Ovary (tissue), 9 donors: Measurements from ENCODE around the gene STOM. TPM values are rescaled to one million over a fixed set of nuclear protein-coding genes. Genes with fewer than 3 reads are reported as not detected.
A peak's percentile ranks its signal among the peaks of the same experiment; 100 is the strongest.

Source experiments
- DNase-seq, 5 donors: peaks; one replicate each; pipeline ENCODE4 v3.0.0-alpha.2; 2019 to 2020
- H3K27ac ChIP-seq, 2 donors: fragments of 200-600 bp; one replicate each; pipeline versions ENCODE4 v1.5.1 to v1.8.0; 2019 to 2022
- H3K27me3 ChIP-seq: fragments of 200-600 bp; one replicate; pipeline ENCODE4 v1.8.0; 2022
- H3K36me3 ChIP-seq: fragments of 200-600 bp; sonication (generic); one replicate; pipeline ENCODE4 v1.5.1; 2019
- H3K4me1 ChIP-seq: one replicate; pipeline ENCODE4 v1.8.1; 2013; ENCODE audit warnings: mild to moderate bottlenecking, moderate library complexity; ENCODE audit not compliant: insufficient read depth
- H3K4me3 ChIP-seq: fragments of 200-600 bp; sonication (generic); one replicate; pipeline ENCODE4 v1.5.1; 2017
- H3K9me3 ChIP-seq, 2 donors: fragments of 200-600 bp in 1 of 2; sonication (generic) in 1 of 2; one replicate each; pipeline versions ENCODE4 v1.5.1 to v1.8.1; 2013 to 2019; ENCODE audit warnings: mild to moderate bottlenecking in 1 of 2, moderate library complexity in 1 of 2
- CTCF ChIP-seq, 3 donors: fragments of 450-650 bp in 2 of 3; fragments of 200-600 bp in 1 of 3; IDR thresholded peaks; one replicate each; pipeline versions ENCODE4 v1.5.1 to v1.8.0; 2016 to 2022; ENCODE audit warnings: antibody characterized with exemption in 3 of 3, mild to moderate bottlenecking in 1 of 3
- EP300 ChIP-seq: sonication (generic); formaldehyde crosslinking; IDR thresholded peaks from one replicate; pipeline ENCODE4 v1.6.1; 2017; ENCODE audit warnings: antibody characterized with exemption
- POLR2A ChIP-seq: fragments of 450-650 bp; IDR thresholded peaks from one replicate; pipeline ENCODE4 v1.6.1; 2017; ENCODE audit warnings: antibody characterized with exemption, mild to moderate bottlenecking, moderate library complexity
- WGBS, 3 donors: extraction: QIAGEN DNeasy Blood & Tissue Kit in 1 of 3; methylation state at CpG; one replicate each; pipeline versions ENCODE4 v1.1.5 to v1.1.7; 2013 to 2017; 5-methylcytosine and 5-hydroxymethylcytosine counted together
- intact Hi-C, 4 donors: fragments of 100-400 bp; cut with DNase I; formaldehyde crosslinking; loops; one replicate each; pipeline versions ENCODE4 v1.11.0 to v1.15.1; 2022 to 2023
- polyA plus RNA-seq, 2 donors: library from polyadenylated mRNA; stranded (reverse); fragments of 200-250 nt in 1 of 2; fragments of 350-450 nt in 1 of 2; fragmentation: Illumina TruSeq in 1 of 2; extraction: RNeasy Lipid Tissue Mini Kit (QIAGEN cat#74804) in 1 of 2; gene quantifications; one replicate each; pipeline ENCODE4 v1.2.3, GENCODE V29; 2013 to 2014
- total RNA-seq, 7 donors: library from RNA; depleted of rRNA in 2 of 7; stranded (reverse); fragments of >200 nt in 2 of 7; fragmentation: NEBNext Ultra II Directional in 3 of 7; extraction: Animal tissue kit (Norgen Biotek cat#: 25700) in 3 of 7; gene quantifications; one replicate each; pipeline versions ENCODE4 v1.1.0 to v1.2.4, GENCODE V29; 2016 to 2023
- donor health status: DM: no; HTN: no; CAD: no; lungs with moderate emphysema.
- donor health status: DM: no; HTN: no; CAD: no.
- donor health status: Bipolar disorder and iron deficiency.
- donor health status: DM: yes; HTN: yes; CAD: no.
- donor health status: DM: no; HTN: no; CAD: no.
- donor health status: DM: yes; HTN: yes; CAD: no.

Gene STOM
- total and polyA plus RNA-seq, 9 donors: 73.1 to 205 (median 164) TPM

- peaks cover 34% of the 10 kb centered on the region for H3K4me1 ChIP-seq
- no peak for TF ChIP-seq EP300
- no peak for TF ChIP-seq CTCF (IDR thresholded peaks at IDR 0.05)
- no peak for TF ChIP-seq POLR2A
- intact Hi-C loops: no loop called here
- no peak overlapping the region for H3K4me3 ChIP-seq
- no peaks in the 10 kb centered on the region for H3K27me3 ChIP-seq
- 38 to 47% (median 43%) methylated on average over 5 of the region's 5 CpGs for WGBS, 3 donors
- no peaks in the 10 kb centered on the region for H3K9me3 ChIP-seq
- DNase-seq: peak in 2 of 5 donors; percentile 56 to 65
- no peaks in the 10 kb centered on the region for H3K36me3 ChIP-seq
- H3K27ac ChIP-seq: peak overlapping the region; percentile 83 to 85
Measured at GRCh38 chr9:121295662-121296191, 74.3 kb downstream of the STOM start.

GRCh38 chr9:121294866-121295661, 75.0 kb downstream of the STOM start:
- peak; percentile 32 to 84 (median 75) for DNase-seq
- 63 to 71% (median 67%) methylated on average over 13 of the region's 13 CpGs for WGBS, 3 donors
- no peaks in the 10 kb centered on the region for H3K27me3 ChIP-seq
- H3K36me3 ChIP-seq: no peaks in the 10 kb centered on the region
- no peaks in the 10 kb centered on the region for H3K9me3 ChIP-seq
- TF ChIP-seq POLR2A: no peak
- TF ChIP-seq EP300: no peak
- TF ChIP-seq CTCF (IDR thresholded peaks at IDR 0.05): no peak
- H3K27ac ChIP-seq: peak overlapping the region; percentile 83 to 85
- H3K4me1 ChIP-seq: peaks cover 33% of the 10 kb centered on the region
- peak overlapping the region; percentile 11 for H3K4me3 ChIP-seq
- intact Hi-C loops: no loop called here

GRCh38 chr9:121294151-121294743, 75.8 kb downstream of the STOM start:
- Histone ChIP-seq H3K4me1 (peaks cover 39% of the 10 kb centered on the region), H3K9me3 (no peaks in the 10 kb centered on the region), H3K36me3 (no peaks in the 10 kb centered on the region), H3K27me3 (no peaks in the 10 kb centered on the region), H3K27ac (peak overlapping the region; percentile 83 to 85), H3K4me3 (peak overlapping the region; percentile 11)
- intact Hi-C loops: no loop called here
- WGBS, 3 donors: 56 to 66% (median 65%) methylated on average over 6 of the region's 6 CpGs
- no peak for TF ChIP-seq POLR2A
- no peak for TF ChIP-seq EP300
- TF ChIP-seq CTCF (IDR thresholded peaks at IDR 0.05): no peak
- DNase-seq: peak in 1 of 5 donors; percentile 59

GRCh38 chr9:121292801-121293241, 77.2 kb downstream of the STOM start:
- TF ChIP-seq POLR2A (no peak), EP300 (no peak), CTCF (IDR thresholded peaks at IDR 0.05) (no peak)
- H3K36me3 ChIP-seq: no peaks in the 10 kb centered on the region
- intact Hi-C loops: no loop called here
- no peaks in the 10 kb centered on the region for H3K27me3 ChIP-seq
- H3K27ac ChIP-seq: peak overlapping the region in 1 of 2 donors; percentile 33
- H3K9me3 ChIP-seq: no peaks in the 10 kb centered on the region
- WGBS, 3 donors: 75 to 83% (median 79%) methylated on average over 6 of the region's 6 CpGs
- no peak overlapping the region for H3K4me3 ChIP-seq
- peak in 1 of 5 donors; percentile 25 for DNase-seq
- H3K4me1 ChIP-seq: peaks cover 41% of the 10 kb centered on the region
